Measurements from ENCODE around the gene CHD6. TPM values are rescaled to one million over a fixed set of nuclear protein-coding genes. Genes with fewer than 3 reads are reported as not detected.

CHD6 gene
- total and polyA plus RNA-seq, 2 donors: 11.8 to 45.7 TPM

GRCh38 chr20:41366546-41367392 is 251.4 kb downstream of the CHD6 start, which contains the start of gene EMILIN3:
EMILIN3 (minus strand) TSS chr20:41366818; CDS start chr20:41366634, 184 bp downstream.
- 6% methylated on average over 93 of the region's 93 CpGs for WGBS
- DNase-seq (ENCODE audit: low read depth in 6 of 9, low spot score in 9 of 9): no peak

GRCh38 chr20:41365777-41366545 is 252.2 kb downstream of the CHD6 start:
- WGBS: 7% methylated on average over 76 of the region's 76 CpGs
- H3K4me1 ChIP-seq (ENCODE audit: control insufficient read depth in 2 of 2, insufficient read depth in 2 of 2, low read length in 2 of 2): no peaks in the 10 kb centered on the region
- no peaks in the 10 kb centered on the region for H3K36me3 ChIP-seq (ENCODE audit: control insufficient read depth in 2 of 2, insufficient read depth in 2 of 2, low read length in 1 of 2)
- H3K27ac ChIP-seq (ENCODE audit: low read depth in 1 of 2, low read length in 1 of 2): no peak overlapping the region
- peak overlapping the region in 1 of 2 donors; percentile 20 for H3K4me3 ChIP-seq (ENCODE audit: low read length in 2 of 2)
- H3K9me3 ChIP-seq (ENCODE audit: control insufficient read depth in 2 of 2, insufficient read depth in 1 of 2, low read length in 1 of 2): no peaks in the 10 kb centered on the region
- H3K27me3 ChIP-seq (ENCODE audit: control insufficient read depth in 2 of 2, insufficient read depth in 1 of 2, low read length in 1 of 2): peaks cover 38 to 53% of the 10 kb centered on the region in 2 donors
- DNase-seq (ENCODE audit: low read depth in 6 of 9, low spot score in 9 of 9): no peak

More at GRCh38 chr20:41366546-41367392, 251.4 kb downstream of the CHD6 start, which contains the start of gene EMILIN3:
- Histone ChIP-seq H3K36me3 (ENCODE audit: control insufficient read depth in 2 of 2, insufficient read depth in 2 of 2, low read length in 1 of 2) (no peaks in the 10 kb centered on the region), H3K27me3 (ENCODE audit: control insufficient read depth in 2 of 2, insufficient read depth in 1 of 2, low read length in 1 of 2) (peaks cover 38 to 55% of the 10 kb centered on the region in 2 donors), H3K4me3 (ENCODE audit: low read length in 2 of 2) (peak within 1 kb of the TSS in 1 of 2 donors; percentile 20), H3K9me3 (ENCODE audit: control insufficient read depth in 2 of 2, insufficient read depth in 1 of 2, low read length in 1 of 2) (peaks cover 0 to 7% of the 10 kb centered on the region in 2 donors), H3K4me1 (ENCODE audit: control insufficient read depth in 2 of 2, insufficient read depth in 2 of 2, low read length in 2 of 2) (no peaks in the 10 kb centered on the region), H3K27ac (ENCODE audit: low read depth in 1 of 2, low read length in 1 of 2) (no peak within 1 kb of the TSS)

- DNase-seq (ENCODE audit: low read depth in 6 of 9, low spot score in 9 of 9): no peak
- no peaks in the 10 kb centered on the region for H3K36me3 ChIP-seq (ENCODE audit: control insufficient read depth in 2 of 2, insufficient read depth in 2 of 2, low read length in 1 of 2)
- peaks cover 38 to 53% of the 10 kb centered on the region in 2 donors for H3K27me3 ChIP-seq (ENCODE audit: control insufficient read depth in 2 of 2, insufficient read depth in 1 of 2, low read length in 1 of 2)
- WGBS: 86% methylated on average over 19 of the region's 19 CpGs
- H3K4me3 ChIP-seq (ENCODE audit: low read length in 2 of 2): no peak overlapping the region
- H3K4me1 ChIP-seq (ENCODE audit: control insufficient read depth in 2 of 2, insufficient read depth in 2 of 2, low read length in 2 of 2): no peaks in the 10 kb centered on the region
- H3K9me3 ChIP-seq (ENCODE audit: control insufficient read depth in 2 of 2, insufficient read depth in 1 of 2, low read length in 1 of 2): no peaks in the 10 kb centered on the region
- no peak overlapping the region for H3K27ac ChIP-seq (ENCODE audit: low read depth in 1 of 2, low read length in 1 of 2)
These were observed 253.0 kb downstream of the CHD6 start for GRCh38 chr20:41364967-41365765.

GRCh38 chr20:41364236-41364855 is 253.8 kb downstream of the CHD6 start:
- H3K36me3 ChIP-seq (ENCODE audit: control insufficient read depth in 2 of 2, insufficient read depth in 2 of 2, low read length in 1 of 2): no peaks in the 10 kb centered on the region
- no peak overlapping the region for H3K4me3 ChIP-seq (ENCODE audit: low read length in 2 of 2)
- no peak for DNase-seq (ENCODE audit: low read depth in 6 of 9, low spot score in 9 of 9)
- WGBS: 85% methylated on average over 13 of the region's 13 CpGs
- H3K27ac ChIP-seq (ENCODE audit: low read depth in 1 of 2, low read length in 1 of 2): no peak overlapping the region
- H3K9me3 ChIP-seq (ENCODE audit: control insufficient read depth in 2 of 2, insufficient read depth in 1 of 2, low read length in 1 of 2): no peaks in the 10 kb centered on the region
- peaks cover 38 to 49% of the 10 kb centered on the region in 2 donors for H3K27me3 ChIP-seq (ENCODE audit: control insufficient read depth in 2 of 2, insufficient read depth in 1 of 2, low read length in 1 of 2)
- H3K4me1 ChIP-seq (ENCODE audit: control insufficient read depth in 2 of 2, insufficient read depth in 2 of 2, low read length in 2 of 2): no peaks in the 10 kb centered on the region

- no peaks in the 10 kb centered on the region for H3K36me3 ChIP-seq (ENCODE audit: control insufficient read depth in 2 of 2, insufficient read depth in 2 of 2, low read length in 1 of 2)
- DNase-seq (ENCODE audit: low read depth in 6 of 9, low spot score in 9 of 9): no peak
- no peak overlapping the region for H3K4me3 ChIP-seq (ENCODE audit: low read length in 2 of 2)
- H3K9me3 ChIP-seq (ENCODE audit: control insufficient read depth in 2 of 2, insufficient read depth in 1 of 2, low read length in 1 of 2): no peaks in the 10 kb centered on the region
- no peaks in the 10 kb centered on the region for H3K4me1 ChIP-seq (ENCODE audit: control insufficient read depth in 2 of 2, insufficient read depth in 2 of 2, low read length in 2 of 2)
- WGBS: 97% methylated on average over 7 of the region's 7 CpGs
- no peak overlapping the region for H3K27ac ChIP-seq (ENCODE audit: low read depth in 1 of 2, low read length in 1 of 2)
- peaks cover 38 to 43% of the 10 kb centered on the region in 2 donors for H3K27me3 ChIP-seq (ENCODE audit: control insufficient read depth in 2 of 2, insufficient read depth in 1 of 2, low read length in 1 of 2)
These were observed 254.6 kb downstream of the CHD6 start for GRCh38 chr20:41363601-41364000.

- Histone ChIP-seq H3K36me3 (ENCODE audit: control insufficient read depth in 2 of 2, insufficient read depth in 2 of 2, low read length in 1 of 2) (no peaks in the 10 kb centered on the region), H3K9me3 (ENCODE audit: control insufficient read depth in 2 of 2, insufficient read depth in 1 of 2, low read length in 1 of 2) (no peaks in the 10 kb centered on the region)
- WGBS: 94% methylated on average over 5 of the region's 5 CpGs
These were observed 255.4 kb downstream of the CHD6 start for GRCh38 chr20:41362748-41363140.

GRCh38 chr20:41361757-41362747 is 256.1 kb downstream of the CHD6 start:
- H3K4me3 ChIP-seq (ENCODE audit: low read length in 2 of 2): no peak overlapping the region
- H3K36me3 ChIP-seq (ENCODE audit: control insufficient read depth in 2 of 2, insufficient read depth in 2 of 2, low read length in 1 of 2): no peaks in the 10 kb centered on the region
- H3K9me3 ChIP-seq (ENCODE audit: control insufficient read depth in 2 of 2, insufficient read depth in 1 of 2, low read length in 1 of 2): no peaks in the 10 kb centered on the region
- no peaks in the 10 kb centered on the region for H3K4me1 ChIP-seq (ENCODE audit: control insufficient read depth in 2 of 2, insufficient read depth in 2 of 2, low read length in 2 of 2)
- DNase-seq (ENCODE audit: low read depth in 6 of 9, low spot score in 9 of 9): no peak
- 92% methylated on average over 45 of the region's 45 CpGs for WGBS
- H3K27ac ChIP-seq (ENCODE audit: low read depth in 1 of 2, low read length in 1 of 2): no peak overlapping the region
- peaks cover 29 to 31% of the 10 kb centered on the region in 2 donors for H3K27me3 ChIP-seq (ENCODE audit: control insufficient read depth in 2 of 2, insufficient read depth in 1 of 2, low read length in 1 of 2)

More at GRCh38 chr20:41362748-41363140, 255.4 kb downstream of the CHD6 start:
- Histone ChIP-seq H3K27ac (ENCODE audit: low read depth in 1 of 2, low read length in 1 of 2) (no peak overlapping the region), H3K27me3 (ENCODE audit: control insufficient read depth in 2 of 2, insufficient read depth in 1 of 2, low read length in 1 of 2) (peaks cover 35 to 38% of the 10 kb centered on the region in 2 donors), H3K4me1 (ENCODE audit: control insufficient read depth in 2 of 2, insufficient read depth in 2 of 2, low read length in 2 of 2) (no peaks in the 10 kb centered on the region), H3K4me3 (ENCODE audit: low read length in 2 of 2) (no peak overlapping the region)
- no peak for DNase-seq (ENCODE audit: low read depth in 6 of 9, low spot score in 9 of 9)
